ENCODE measurements around the gene RBP2.

Gene RBP2

GRCh38 chr3:139481116-139481515, 4.8 kb upstream of the RBP2 start:
- no peak for DNase-seq (ENCODE audit: low read depth, low spot score)

GRCh38 chr3:139480585-139480984, 4.3 kb upstream of the RBP2 start:
- DNase-seq (ENCODE audit: low read depth, low spot score) = no peak

- DNase-seq (ENCODE audit: low read depth, low spot score) = no peak
These were observed 1.7 kb upstream of the RBP2 start for GRCh38 chr3:139477710-139478640.

- no peak for DNase-seq (ENCODE audit: low read depth, low spot score)
These were observed 3.1 kb downstream of the RBP2 start for GRCh38 chr3:139473155-139473771.

- no peak for DNase-seq (ENCODE audit: low read depth, low spot score)
These were observed 3.8 kb downstream of the RBP2 start for GRCh38 chr3:139472380-139473010.

GRCh38 chr3:139470199-139470598, 6.1 kb downstream of the RBP2 start:
- DNase-seq (ENCODE audit: low read depth, low spot score) = no peak

GRCh38 chr3:139468399-139468798, 7.9 kb downstream of the RBP2 start:
- DNase-seq (ENCODE audit: low read depth, low spot score) = no peak

- DNase-seq (ENCODE audit: low read depth, low spot score) = no peak
These were observed 10.0 kb downstream of the RBP2 start for GRCh38 chr3:139466360-139466759.

- no peak for DNase-seq (ENCODE audit: low read depth, low spot score)
These were observed 10.7 kb downstream of the RBP2 start for GRCh38 chr3:139465636-139466035.

- no peak for DNase-seq (ENCODE audit: low read depth, low spot score)
These were observed 12.8 kb downstream of the RBP2 start for GRCh38 chr3:139463466-139463865.

GRCh38 chr3:139460529-139460928, 15.8 kb downstream of the RBP2 start:
- DNase-seq (ENCODE audit: low read depth, low spot score) = no peak

- no peak for DNase-seq (ENCODE audit: low read depth, low spot score)
These were observed 16.2 kb downstream of the RBP2 start for GRCh38 chr3:139460076-139460475.

GRCh38 chr3:139458348-139458747, 18.0 kb downstream of the RBP2 start:
- no peak for DNase-seq (ENCODE audit: low read depth, low spot score)

GRCh38 chr3:139457066-139457465, 19.2 kb downstream of the RBP2 start:
- DNase-seq (ENCODE audit: low read depth, low spot score) = no peak

- DNase-seq (ENCODE audit: low read depth, low spot score) = no peak
These were observed 19.9 kb downstream of the RBP2 start for GRCh38 chr3:139456386-139456785.

- no peak for DNase-seq (ENCODE audit: low read depth, low spot score)
These were observed 20.5 kb downstream of the RBP2 start for GRCh38 chr3:139455855-139456254.

- DNase-seq (ENCODE audit: low read depth, low spot score) = no peak
These were observed 21.1 kb downstream of the RBP2 start for GRCh38 chr3:139455206-139455605.

- no peak for DNase-seq (ENCODE audit: low read depth, low spot score)
These were observed 22.0 kb downstream of the RBP2 start for GRCh38 chr3:139454346-139454745.

- no peak for DNase-seq (ENCODE audit: low read depth, low spot score)
These were observed 26.2 kb downstream of the RBP2 start for GRCh38 chr3:139450159-139450558.

GRCh38 chr3:139449566-139449965, 26.8 kb downstream of the RBP2 start:
- no peak for DNase-seq (ENCODE audit: low read depth, low spot score)

- DNase-seq (ENCODE audit: low read depth, low spot score) = no peak
These were observed 28.2 kb downstream of the RBP2 start for GRCh38 chr3:139448104-139448503.

GRCh38 chr3:139447486-139447885, 28.8 kb downstream of the RBP2 start:
- no peak for DNase-seq (ENCODE audit: low read depth, low spot score)

- no peak for DNase-seq (ENCODE audit: low read depth, low spot score)
These were observed 31.9 kb downstream of the RBP2 start for GRCh38 chr3:139444446-139444845.

All from activated naive CD8-positive, alpha-beta T cell treated with anti-CD3 and anti-CD28 coated beads, Interleukin-2, amount 50 U/mL, for 16 hours (primary cell).